ENCODE data around the gene RSBN1L. TPM values are rescaled to one million over a fixed set of nuclear protein-coding genes. Genes with fewer than 3 reads are reported as not detected.

RSBN1L gene
- total RNA-seq, 1 experiment from 2014 or later = 15.5 TPM

GRCh38 chr7:77661816-77662215 lies 34.4 kb upstream of the RSBN1L start:
- H3K4me1 ChIP-seq (ENCODE audit: control insufficient read depth in 1 of 2, insufficient read depth in 2 of 2, low read length in 2 of 2) = no peaks in the 10 kb centered on the region
- ChIA-PET POLR2A (no interaction called here), RAD21 (ENCODE audit: low non-redundant PET in 1 of 2, low total read pairs in 2 of 2, uncharacterized antibody in 2 of 2, unreplicated experiment in 2 of 2) (no interaction called here), CTCF (interaction anchor here (1.5 kb wide), 1 partner anchor 10 kb away, joined by 5 read pairs; no protein-coding TSS in a partner anchor)
- intact Hi-C loops (cut with micrococcal nuclease) = no loop called here
- no peaks in the 10 kb centered on the region for H3K79me2 ChIP-seq (ENCODE audit: insufficient read depth, low read length)
- ATAC-seq = no peak
- TF ChIP-seq EGR1 (IDR thresholded peaks at IDR 0.05; ENCODE audit: low read depth) (no peak), POLR2AphosphoS5 (IDR thresholded peaks at IDR 0.05; ENCODE audit: low read depth, low read length) (no peak), YY1 (IDR thresholded peaks at IDR 0.05; ENCODE audit: extremely low read depth, insufficient replicate concordance, low read depth, low read length) (no peak), SP1 (IDR thresholded peaks at IDR 0.05; ENCODE audit: low read depth) (no peak), FOSL1 (IDR thresholded peaks at IDR 0.05; ENCODE audit: low read depth) (no peak), ELF1 (IDR thresholded peaks at IDR 0.05; ENCODE audit: borderline replicate concordance, low read depth) (no peak), EZH2phosphoT487 (IDR thresholded peaks at IDR 0.05; ENCODE audit: borderline replicate concordance) (no peak), EZH2 (IDR thresholded peaks at IDR 0.05) (no peak), RAD21 (IDR thresholded peaks at IDR 0.05; ENCODE audit: low read depth) (no peak)
- TF ChIP-seq, protein P1, sequence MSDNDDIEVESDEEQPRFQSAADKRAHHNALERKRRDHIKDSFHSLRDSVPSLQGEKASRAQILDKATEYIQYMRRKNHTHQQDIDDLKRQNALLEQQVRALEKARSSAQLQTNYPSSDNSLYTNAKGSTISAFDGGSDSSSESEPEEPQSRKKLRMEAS (IDR thresholded peaks at IDR 0.05) = no peak
- TF ChIP-seq, protein P2, sequence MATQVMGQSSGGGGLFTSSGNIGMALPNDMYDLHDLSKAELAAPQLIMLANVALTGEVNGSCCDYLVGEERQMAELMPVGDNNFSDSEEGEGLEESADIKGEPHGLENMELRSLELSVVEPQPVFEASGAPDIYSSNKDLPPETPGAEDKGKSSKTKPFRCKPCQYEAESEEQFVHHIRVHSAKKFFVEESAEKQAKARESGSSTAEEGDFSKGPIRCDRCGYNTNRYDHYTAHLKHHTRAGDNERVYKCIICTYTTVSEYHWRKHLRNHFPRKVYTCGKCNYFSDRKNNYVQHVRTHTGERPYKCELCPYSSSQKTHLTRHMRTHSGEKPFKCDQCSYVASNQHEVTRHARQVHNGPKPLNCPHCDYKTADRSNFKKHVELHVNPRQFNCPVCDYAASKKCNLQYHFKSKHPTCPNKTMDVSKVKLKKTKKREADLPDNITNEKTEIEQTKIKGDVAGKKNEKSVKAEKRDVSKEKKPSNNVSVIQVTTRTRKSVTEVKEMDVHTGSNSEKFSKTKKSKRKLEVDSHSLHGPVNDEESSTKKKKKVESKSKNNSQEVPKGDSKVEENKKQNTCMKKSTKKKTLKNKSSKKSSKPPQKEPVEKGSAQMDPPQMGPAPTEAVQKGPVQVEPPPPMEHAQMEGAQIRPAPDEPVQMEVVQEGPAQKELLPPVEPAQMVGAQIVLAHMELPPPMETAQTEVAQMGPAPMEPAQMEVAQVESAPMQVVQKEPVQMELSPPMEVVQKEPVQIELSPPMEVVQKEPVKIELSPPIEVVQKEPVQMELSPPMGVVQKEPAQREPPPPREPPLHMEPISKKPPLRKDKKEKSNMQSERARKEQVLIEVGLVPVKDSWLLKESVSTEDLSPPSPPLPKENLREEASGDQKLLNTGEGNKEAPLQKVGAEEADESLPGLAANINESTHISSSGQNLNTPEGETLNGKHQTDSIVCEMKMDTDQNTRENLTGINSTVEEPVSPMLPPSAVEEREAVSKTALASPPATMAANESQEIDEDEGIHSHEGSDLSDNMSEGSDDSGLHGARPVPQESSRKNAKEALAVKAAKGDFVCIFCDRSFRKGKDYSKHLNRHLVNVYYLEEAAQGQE (IDR thresholded peaks at IDR 0.05; ENCODE audit: low read depth) = no peak
- TF ChIP-seq, protein P3, sequence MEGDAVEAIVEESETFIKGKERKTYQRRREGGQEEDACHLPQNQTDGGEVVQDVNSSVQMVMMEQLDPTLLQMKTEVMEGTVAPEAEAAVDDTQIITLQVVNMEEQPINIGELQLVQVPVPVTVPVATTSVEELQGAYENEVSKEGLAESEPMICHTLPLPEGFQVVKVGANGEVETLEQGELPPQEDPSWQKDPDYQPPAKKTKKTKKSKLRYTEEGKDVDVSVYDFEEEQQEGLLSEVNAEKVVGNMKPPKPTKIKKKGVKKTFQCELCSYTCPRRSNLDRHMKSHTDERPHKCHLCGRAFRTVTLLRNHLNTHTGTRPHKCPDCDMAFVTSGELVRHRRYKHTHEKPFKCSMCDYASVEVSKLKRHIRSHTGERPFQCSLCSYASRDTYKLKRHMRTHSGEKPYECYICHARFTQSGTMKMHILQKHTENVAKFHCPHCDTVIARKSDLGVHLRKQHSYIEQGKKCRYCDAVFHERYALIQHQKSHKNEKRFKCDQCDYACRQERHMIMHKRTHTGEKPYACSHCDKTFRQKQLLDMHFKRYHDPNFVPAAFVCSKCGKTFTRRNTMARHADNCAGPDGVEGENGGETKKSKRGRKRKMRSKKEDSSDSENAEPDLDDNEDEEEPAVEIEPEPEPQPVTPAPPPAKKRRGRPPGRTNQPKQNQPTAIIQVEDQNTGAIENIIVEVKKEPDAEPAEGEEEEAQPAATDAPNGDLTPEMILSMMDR (IDR thresholded peaks at IDR 0.05 in 2 of 3, conservative IDR thresholded peaks at IDR 0.05 in 1 of 3; ENCODE audit: borderline replicate concordance in 1 of 3, insufficient read depth in 1 of 3, low read depth in 2 of 3, low read length in 2 of 3) = no peak
- TF ChIP-seq, protein P4, sequence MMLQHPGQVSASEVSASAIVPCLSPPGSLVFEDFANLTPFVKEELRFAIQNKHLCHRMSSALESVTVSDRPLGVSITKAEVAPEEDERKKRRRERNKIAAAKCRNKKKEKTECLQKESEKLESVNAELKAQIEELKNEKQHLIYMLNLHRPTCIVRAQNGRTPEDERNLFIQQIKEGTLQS (IDR thresholded peaks at IDR 0.05) = no peak
- H3K9me2 ChIP-seq (ENCODE audit: insufficient read depth) = no peaks in the 10 kb centered on the region
- no peaks in the 10 kb centered on the region for H4K20me1 ChIP-seq (ENCODE audit: insufficient read depth)
- H3K4me2 ChIP-seq (ENCODE audit: low read length) = no peak overlapping the region
- no peak overlapping the region for H3K27ac ChIP-seq (ENCODE audit: low read depth, low read length)
- no peak overlapping the region for H3K9ac ChIP-seq (ENCODE audit: low read length)
- H3K4me3 ChIP-seq (replicated peaks in 1 of 2; ENCODE audit: low read depth in 1 of 2, low read length in 2 of 2) = no peak overlapping the region
- no peaks in the 10 kb centered on the region for H3K9me3 ChIP-seq (ENCODE audit: control insufficient read depth in 1 of 2, insufficient read depth in 1 of 2, low read depth in 1 of 2, low read length in 2 of 2)
- no TSS peak for BruUV-seq (replicated peaks)
- H3K27me3 ChIP-seq (ENCODE audit: insufficient read depth, low read length) = no peaks in the 10 kb centered on the region
- no peak overlapping the region for H2AFZ ChIP-seq (ENCODE audit: low read depth, low read length, poor library complexity, severe bottlenecking)
- peaks cover 0 to 2% of the 10 kb centered on the region in 2 experiments; a peak in 1 of 4 replicates for H3K36me3 ChIP-seq (ENCODE audit: control insufficient read depth in 1 of 2, insufficient read depth in 2 of 2, low read length in 2 of 2)
- no peak for DNase-seq (ENCODE audit: low read depth, low spot score)

Data from HCT116 (cell line).